Measurements from ENCODE around the gene CACNA1C. TPM values are rescaled to one million over a fixed set of nuclear protein-coding genes. Genes with fewer than 3 reads are reported as not detected.
"Not testable (repeated sequence)": the region's sequence is repeated elsewhere in the genome, so short reads cannot be mapped to it uniquely, and the experiment has no call there.

Gene CACNA1C
- total RNA-seq, 2 donors from 2014 or later = 8.1 to 18.2 TPM

DNA sequence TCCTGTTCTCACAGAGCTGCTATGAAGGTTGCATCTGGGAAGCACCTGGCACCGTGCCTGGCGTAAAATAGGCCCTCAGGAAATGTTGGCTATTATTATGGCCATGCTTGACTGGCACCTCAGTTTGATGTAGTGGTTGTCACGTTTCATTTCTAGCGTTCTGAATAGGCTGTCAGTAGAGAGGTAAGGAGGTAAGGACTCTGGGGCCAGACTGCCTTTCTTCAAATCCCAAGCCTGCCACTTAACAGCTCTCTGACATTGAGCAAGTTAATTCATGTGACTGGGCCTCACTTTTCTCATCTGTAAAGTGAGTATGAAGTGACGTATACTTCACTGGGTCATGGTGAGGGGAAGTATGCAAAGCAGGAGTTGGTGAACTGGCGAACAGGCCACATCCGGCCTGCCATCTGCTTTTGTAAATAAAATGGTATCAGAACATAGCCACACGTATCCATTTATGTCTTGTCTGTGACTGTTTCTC, 196.2 kb downstream of the CACNA1C start:
- intact Hi-C loops (cut with DNase I) = no loop called here
- peak overlapping the region in 1 of 2 donors; percentile 29 for H3K27ac ChIP-seq
- WGBS = 65% methylated on average over 8 of the region's 8 CpGs

DNA sequence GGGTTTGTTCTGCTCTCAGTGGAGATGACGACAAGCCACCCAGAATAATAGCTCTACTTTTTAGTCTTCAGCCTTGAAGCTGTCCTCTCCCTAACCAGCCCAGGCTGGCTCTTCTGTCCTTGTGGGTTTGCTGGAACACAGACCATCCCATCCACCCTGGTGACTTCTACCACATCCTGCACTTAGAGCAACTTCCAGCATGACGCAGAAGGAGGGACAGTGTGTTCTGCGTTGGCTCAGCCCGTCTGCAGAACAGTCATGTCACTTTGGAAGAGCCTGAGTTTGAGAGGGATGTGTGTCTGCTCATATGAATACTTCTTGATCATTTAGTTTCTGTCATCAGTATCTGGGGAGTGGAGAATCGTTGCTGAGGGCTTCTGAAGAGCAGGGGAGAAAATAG, 198.0 kb downstream of the CACNA1C start:
- no peak for TF ChIP-seq POLR2AphosphoS5 (IDR thresholded peaks at IDR 0.05)
- TF ChIP-seq POLR2A (IDR thresholded peaks at IDR 0.05) = no peak
- TF ChIP-seq, protein P1, sequence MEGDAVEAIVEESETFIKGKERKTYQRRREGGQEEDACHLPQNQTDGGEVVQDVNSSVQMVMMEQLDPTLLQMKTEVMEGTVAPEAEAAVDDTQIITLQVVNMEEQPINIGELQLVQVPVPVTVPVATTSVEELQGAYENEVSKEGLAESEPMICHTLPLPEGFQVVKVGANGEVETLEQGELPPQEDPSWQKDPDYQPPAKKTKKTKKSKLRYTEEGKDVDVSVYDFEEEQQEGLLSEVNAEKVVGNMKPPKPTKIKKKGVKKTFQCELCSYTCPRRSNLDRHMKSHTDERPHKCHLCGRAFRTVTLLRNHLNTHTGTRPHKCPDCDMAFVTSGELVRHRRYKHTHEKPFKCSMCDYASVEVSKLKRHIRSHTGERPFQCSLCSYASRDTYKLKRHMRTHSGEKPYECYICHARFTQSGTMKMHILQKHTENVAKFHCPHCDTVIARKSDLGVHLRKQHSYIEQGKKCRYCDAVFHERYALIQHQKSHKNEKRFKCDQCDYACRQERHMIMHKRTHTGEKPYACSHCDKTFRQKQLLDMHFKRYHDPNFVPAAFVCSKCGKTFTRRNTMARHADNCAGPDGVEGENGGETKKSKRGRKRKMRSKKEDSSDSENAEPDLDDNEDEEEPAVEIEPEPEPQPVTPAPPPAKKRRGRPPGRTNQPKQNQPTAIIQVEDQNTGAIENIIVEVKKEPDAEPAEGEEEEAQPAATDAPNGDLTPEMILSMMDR (IDR thresholded peaks at IDR 0.05) = no peak
- Histone ChIP-seq H3K4me3 (no peak overlapping the region), H3K27ac (peak overlapping the region in 1 of 2 donors; percentile 4), H3K36me3 (no peaks in the 10 kb centered on the region), H3K27me3 (replicated peaks; ENCODE audit: insufficient read depth) (no peaks in the 10 kb centered on the region), H3K4me1 (replicated peaks) (no peaks in the 10 kb centered on the region), H3K9me3 (no peaks in the 10 kb centered on the region)
- no peak for DNase-seq (ENCODE audit: low spot score)
- 75% methylated on average over 5 of the region's 5 CpGs for WGBS
- intact Hi-C loops (cut with DNase I) = no loop called here

More for the DNA sequence above, 196.2 kb downstream of the CACNA1C start:
- Histone ChIP-seq H3K27me3 (replicated peaks; ENCODE audit: insufficient read depth) (no peaks in the 10 kb centered on the region), H3K4me3 (no peak overlapping the region), H3K9me3 (no peaks in the 10 kb centered on the region), H3K4me1 (replicated peaks) (no peaks in the 10 kb centered on the region), H3K36me3 (no peaks in the 10 kb centered on the region)
- no peak for DNase-seq (ENCODE audit: low spot score)
- no peak for TF ChIP-seq POLR2AphosphoS5 (IDR thresholded peaks at IDR 0.05)
- TF ChIP-seq, protein P1 (IDR thresholded peaks at IDR 0.05) = no peak
- TF ChIP-seq POLR2A (IDR thresholded peaks at IDR 0.05) = no peak

DNA sequence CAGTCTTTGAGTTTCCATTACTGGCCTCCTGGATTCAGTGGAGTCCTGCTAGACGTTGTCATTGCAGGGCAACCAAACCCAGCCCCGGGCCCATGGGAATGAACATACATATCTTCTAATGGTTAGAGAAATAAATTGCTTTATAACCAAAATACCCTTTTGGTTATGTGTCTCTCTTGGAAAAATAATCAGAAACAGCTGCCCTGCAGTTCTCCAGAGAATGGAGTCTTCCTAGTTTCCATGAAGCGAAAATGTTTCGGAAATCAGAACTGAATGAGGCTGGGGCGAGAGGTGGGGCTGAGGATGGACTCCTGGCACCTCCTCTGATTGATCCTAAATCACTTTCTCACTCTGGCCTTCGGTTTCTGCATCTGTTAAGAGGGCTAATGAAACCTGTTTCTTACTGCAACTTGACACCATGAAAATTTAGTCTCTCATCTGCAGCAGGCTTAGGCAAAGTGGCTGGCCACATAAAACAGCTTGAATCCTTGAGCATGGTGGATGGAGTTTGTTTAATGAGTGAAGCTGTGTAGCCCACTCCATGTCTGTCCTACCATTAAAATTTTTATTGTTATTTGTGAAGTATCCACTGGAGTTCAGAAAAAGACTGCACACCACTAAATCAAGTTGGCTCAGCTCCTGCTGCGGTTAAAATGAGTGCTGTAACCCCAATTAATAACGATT, 198.9 kb downstream of the CACNA1C start:
- Histone ChIP-seq H3K36me3 (no peaks in the 10 kb centered on the region), H3K9me3 (no peaks in the 10 kb centered on the region), H3K4me3 (no peak overlapping the region), H3K27ac (peak overlapping the region in 1 of 2 donors; percentile 4), H3K4me1 (replicated peaks) (no peaks in the 10 kb centered on the region), H3K27me3 (replicated peaks; ENCODE audit: insufficient read depth) (no peaks in the 10 kb centered on the region)
- no peak for DNase-seq (ENCODE audit: low spot score)
- TF ChIP-seq POLR2A (IDR thresholded peaks at IDR 0.05) (no peak), POLR2AphosphoS5 (IDR thresholded peaks at IDR 0.05) (no peak)
- TF ChIP-seq, protein P1 (IDR thresholded peaks at IDR 0.05) = no peak
- intact Hi-C loops (cut with DNase I) = no loop called here
- 73% methylated on average over 8 of the region's 8 CpGs for WGBS

DNA sequence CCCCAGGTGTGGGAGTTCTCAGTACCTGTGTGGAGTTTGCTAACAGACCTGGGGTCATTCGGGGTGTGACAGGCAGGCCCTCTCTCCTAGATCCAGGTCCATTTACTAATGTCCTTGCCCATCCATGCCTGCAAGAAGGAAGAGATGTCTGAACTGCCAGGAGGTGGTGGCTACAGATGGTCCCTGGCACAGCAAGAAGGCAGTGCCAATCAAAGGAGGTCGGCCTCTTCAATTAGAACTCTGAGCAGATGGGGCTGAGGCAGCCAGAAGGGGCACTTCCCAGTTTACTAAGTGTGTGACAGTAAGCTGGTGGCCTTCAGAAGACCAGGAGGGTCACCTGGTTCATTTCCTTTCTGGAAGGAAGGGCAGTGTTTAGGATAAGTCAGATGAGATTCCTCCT, 202.5 kb downstream of the CACNA1C start:
- H3K4me1 ChIP-seq (replicated peaks) = no peaks in the 10 kb centered on the region
- H3K9me3 ChIP-seq = no peaks in the 10 kb centered on the region
- no peaks in the 10 kb centered on the region for H3K36me3 ChIP-seq
- TF ChIP-seq POLR2A (IDR thresholded peaks at IDR 0.05) (no peak), POLR2AphosphoS5 (IDR thresholded peaks at IDR 0.05) (no peak)
- TF ChIP-seq, protein P1 (IDR thresholded peaks at IDR 0.05) = no peak
- H3K27ac ChIP-seq = no peak overlapping the region
- H3K4me3 ChIP-seq = no peak overlapping the region
- no peak for DNase-seq (ENCODE audit: low spot score)
- H3K27me3 ChIP-seq (replicated peaks; ENCODE audit: insufficient read depth) = no peaks in the 10 kb centered on the region
- intact Hi-C loops (cut with DNase I) = no loop called here
- WGBS = 93% methylated on average over 2 of the region's 2 CpGs

DNA sequence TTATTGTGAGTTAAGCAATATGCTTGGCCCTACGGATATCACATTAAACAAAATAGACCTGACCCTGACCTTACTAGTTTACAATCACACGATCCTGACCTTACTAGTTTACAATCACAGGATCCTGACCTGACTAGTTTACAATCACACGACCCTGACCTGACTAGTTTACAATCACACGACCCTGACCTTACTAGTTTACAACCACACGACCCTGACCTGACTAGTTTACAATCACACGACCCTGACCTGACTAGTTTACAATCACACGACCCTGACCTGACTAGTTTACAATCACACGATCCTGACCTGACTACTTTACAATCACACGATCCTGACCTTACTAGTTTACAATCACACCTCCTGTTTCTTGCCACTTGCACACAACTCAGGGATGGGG, 202.9 kb downstream of the CACNA1C start:
- peak; percentile 20 for DNase-seq (ENCODE audit: low spot score)
- intact Hi-C loops (cut with DNase I); H3K36me3 ChIP-seq; H3K4me3 ChIP-seq; H3K27ac ChIP-seq; H3K9me3 ChIP-seq; H3K27me3 ChIP-seq (replicated peaks; ENCODE audit: insufficient read depth); H3K4me1 ChIP-seq (replicated peaks): not testable (repeated sequence)
- 84% methylated on average over 9 of the region's 9 CpGs for WGBS
